WERI-Rb-1 (cell line): ENCODE data around the gene GJA5.

ENCODE experiments used
- DNase-seq: peaks from one replicate; pipeline ENCODE4 v3.0.0-alpha.2; 2020
- H3K27ac ChIP-seq: fragments of 250-450 bp; sonication (Bioruptor Pico); 2 replicates; pipeline ENCODE4 v1.5.1; 2020; ENCODE audit warnings: mild to moderate bottlenecking, moderate library complexity
- H3K27me3 ChIP-seq: fragments of 250-450 bp; sonication (Bioruptor Pico); 2 replicates; pipeline ENCODE4 v1.5.1; 2021; ENCODE audit warnings: mild to moderate bottlenecking, low read depth, moderate library complexity; ENCODE audit not compliant: insufficient read depth, severe bottlenecking
- H3K36me3 ChIP-seq: fragments of 250-450 bp; sonication (Bioruptor Pico); 2 replicates; pipeline ENCODE4 v1.5.1; 2020; ENCODE audit warnings: mild to moderate bottlenecking, moderate library complexity
- H3K4me3 ChIP-seq: 2 replicates; pipeline ENCODE4 v1.5.1; 2011; ENCODE audit warnings: low read depth, mild to moderate bottlenecking, control low read depth, low read length
- H3K9me3 ChIP-seq: fragments of 250-450 bp; sonication (Bioruptor Pico); 2 replicates; pipeline ENCODE4 v1.5.1; 2021; ENCODE audit warnings: mild to moderate bottlenecking, moderate library complexity; ENCODE audit not compliant: severe bottlenecking
- TF ChIP-seq, protein P1 (sequence below): IDR thresholded peaks from 2 replicates; pipeline ENCODE4 v1.5.1; 2011; ENCODE audit warnings: low read depth, mild to moderate bottlenecking, control low read depth, inconsistent platforms, low read length

The GJA5 gene

DNA sequence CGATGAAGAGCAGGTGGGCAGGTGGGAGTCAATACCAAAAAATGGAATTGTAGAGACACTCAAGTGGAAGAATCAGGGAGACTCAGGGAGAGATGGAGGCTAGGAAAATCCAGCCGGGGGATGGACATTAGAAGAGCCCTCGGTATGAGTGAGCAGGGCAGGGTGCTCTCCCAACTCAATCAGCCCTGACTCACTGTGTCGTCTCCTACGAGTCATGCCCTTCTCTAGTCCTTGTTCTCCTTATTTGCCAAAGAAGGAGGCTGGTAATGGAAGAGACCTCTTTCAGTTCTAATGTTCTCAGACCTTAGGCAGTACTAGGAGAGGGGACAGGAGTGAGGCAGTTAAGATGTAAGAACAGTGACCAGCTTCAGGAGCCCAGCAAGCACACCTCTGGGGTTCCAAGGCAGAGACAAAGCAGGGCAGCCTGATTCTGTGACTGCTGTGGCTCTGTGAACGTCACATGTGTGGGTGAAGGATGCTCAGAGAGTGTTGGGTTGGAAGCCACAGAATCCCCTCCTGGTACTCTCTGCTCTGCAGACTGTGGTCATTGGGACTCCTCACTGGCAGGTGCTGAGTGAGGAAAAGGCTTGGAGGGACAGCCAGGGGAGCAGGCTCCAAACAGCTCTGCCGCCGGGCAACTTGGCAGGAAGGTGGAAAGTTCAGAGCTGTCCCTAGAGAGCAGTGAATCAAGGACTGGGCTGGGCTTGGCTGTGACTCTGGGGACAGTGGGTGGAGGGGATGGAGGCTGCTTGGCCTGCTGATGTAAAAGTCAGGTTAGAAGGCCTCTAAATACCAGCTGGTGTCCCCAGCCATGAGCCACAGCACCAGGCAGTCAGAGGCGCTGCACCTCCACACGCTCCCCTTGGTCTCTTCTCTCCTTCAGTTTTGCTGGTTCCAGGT, 11.1 kb upstream of the GJA5 start:
- no peak overlapping the region for H3K27ac ChIP-seq
- TF ChIP-seq, protein P1, sequence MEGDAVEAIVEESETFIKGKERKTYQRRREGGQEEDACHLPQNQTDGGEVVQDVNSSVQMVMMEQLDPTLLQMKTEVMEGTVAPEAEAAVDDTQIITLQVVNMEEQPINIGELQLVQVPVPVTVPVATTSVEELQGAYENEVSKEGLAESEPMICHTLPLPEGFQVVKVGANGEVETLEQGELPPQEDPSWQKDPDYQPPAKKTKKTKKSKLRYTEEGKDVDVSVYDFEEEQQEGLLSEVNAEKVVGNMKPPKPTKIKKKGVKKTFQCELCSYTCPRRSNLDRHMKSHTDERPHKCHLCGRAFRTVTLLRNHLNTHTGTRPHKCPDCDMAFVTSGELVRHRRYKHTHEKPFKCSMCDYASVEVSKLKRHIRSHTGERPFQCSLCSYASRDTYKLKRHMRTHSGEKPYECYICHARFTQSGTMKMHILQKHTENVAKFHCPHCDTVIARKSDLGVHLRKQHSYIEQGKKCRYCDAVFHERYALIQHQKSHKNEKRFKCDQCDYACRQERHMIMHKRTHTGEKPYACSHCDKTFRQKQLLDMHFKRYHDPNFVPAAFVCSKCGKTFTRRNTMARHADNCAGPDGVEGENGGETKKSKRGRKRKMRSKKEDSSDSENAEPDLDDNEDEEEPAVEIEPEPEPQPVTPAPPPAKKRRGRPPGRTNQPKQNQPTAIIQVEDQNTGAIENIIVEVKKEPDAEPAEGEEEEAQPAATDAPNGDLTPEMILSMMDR: no peak

DNA sequence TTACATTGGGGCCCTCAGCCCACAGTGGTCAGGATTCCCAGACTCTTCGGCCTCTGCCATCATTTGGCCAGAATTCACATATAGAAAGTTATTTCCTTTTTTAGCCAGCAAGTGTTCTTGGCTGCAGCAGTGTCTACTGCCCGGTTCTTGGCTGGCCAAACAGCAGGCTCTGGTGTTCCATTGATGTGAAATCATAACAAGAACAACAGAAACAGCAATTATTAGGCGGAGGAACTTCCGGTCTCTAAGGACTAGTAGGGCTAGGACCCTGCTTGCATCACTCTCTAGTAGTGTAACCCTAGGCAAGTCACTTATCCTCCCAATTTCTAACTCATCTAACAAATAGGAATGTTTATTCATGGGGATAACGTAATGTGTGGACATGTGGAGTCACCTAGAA, 8.7 kb upstream of the GJA5 start:
- no peak for DNase-seq
- Histone ChIP-seq H3K4me3 (no peak overlapping the region), H3K9me3 (no peaks in the 10 kb centered on the region), H3K27me3 (peaks cover 3% of the 10 kb centered on the region), H3K27ac (no peak overlapping the region), H3K36me3 (no peaks in the 10 kb centered on the region)
- TF ChIP-seq, protein P1: no peak

More for the DNA sequence above, 11.1 kb upstream of the GJA5 start:
- Histone ChIP-seq H3K9me3 (peaks cover 2% of the 10 kb centered on the region), H3K4me3 (no peak overlapping the region), H3K27me3 (peaks cover 3% of the 10 kb centered on the region), H3K36me3 (no peaks in the 10 kb centered on the region)
- DNase-seq: no peak

DNA sequence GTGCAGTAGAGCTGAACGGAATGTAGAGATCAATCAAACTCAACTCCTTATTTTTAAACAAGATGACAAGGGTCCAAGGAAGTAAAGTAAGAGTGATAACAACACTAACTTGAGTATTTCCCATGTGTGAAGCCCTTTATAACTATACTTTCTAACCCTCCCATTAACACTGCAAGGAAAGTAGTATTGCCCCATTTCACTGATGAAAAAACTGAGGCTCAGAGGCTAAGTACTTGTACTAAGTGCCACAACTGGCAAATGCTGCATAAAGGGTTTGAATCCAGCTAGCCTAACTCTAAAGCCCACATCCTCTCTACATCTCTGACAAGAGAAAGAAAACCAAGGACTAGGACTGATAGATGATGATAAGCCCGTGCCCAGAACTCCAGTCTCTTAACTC, 8.2 kb upstream of the GJA5 start:
- H3K36me3 ChIP-seq: no peaks in the 10 kb centered on the region
- H3K27ac ChIP-seq: no peak overlapping the region
- H3K4me3 ChIP-seq: no peak overlapping the region
- H3K27me3 ChIP-seq: peaks cover 2% of the 10 kb centered on the region
- H3K9me3 ChIP-seq: no peaks in the 10 kb centered on the region
- TF ChIP-seq, protein P1: no peak
- no peak for DNase-seq

DNA sequence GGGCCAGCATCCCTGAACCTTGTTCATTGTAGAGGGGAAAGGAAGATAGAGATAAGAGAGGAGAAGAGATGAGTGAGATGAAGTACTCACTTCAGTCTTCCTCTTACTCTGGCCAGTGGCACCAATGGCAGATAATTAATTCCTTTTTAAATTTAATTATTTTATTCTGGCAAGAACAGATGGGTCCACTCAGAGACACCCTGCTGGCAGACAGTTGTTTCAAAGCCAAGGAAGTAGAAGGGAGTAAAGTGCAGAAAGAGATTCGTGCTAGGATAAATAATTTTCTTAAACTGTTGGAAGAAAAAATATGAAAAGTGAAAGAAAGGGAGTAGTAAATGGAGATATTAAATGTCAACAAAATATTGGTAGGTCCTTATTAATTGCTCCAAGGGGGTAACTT, 7.7 kb upstream of the GJA5 start:
- Histone ChIP-seq H3K27ac (no peak overlapping the region), H3K9me3 (no peaks in the 10 kb centered on the region), H3K27me3 (peaks cover 2% of the 10 kb centered on the region), H3K4me3 (no peak overlapping the region), H3K36me3 (no peaks in the 10 kb centered on the region)
- TF ChIP-seq, protein P1: no peak
- no peak for DNase-seq

DNA sequence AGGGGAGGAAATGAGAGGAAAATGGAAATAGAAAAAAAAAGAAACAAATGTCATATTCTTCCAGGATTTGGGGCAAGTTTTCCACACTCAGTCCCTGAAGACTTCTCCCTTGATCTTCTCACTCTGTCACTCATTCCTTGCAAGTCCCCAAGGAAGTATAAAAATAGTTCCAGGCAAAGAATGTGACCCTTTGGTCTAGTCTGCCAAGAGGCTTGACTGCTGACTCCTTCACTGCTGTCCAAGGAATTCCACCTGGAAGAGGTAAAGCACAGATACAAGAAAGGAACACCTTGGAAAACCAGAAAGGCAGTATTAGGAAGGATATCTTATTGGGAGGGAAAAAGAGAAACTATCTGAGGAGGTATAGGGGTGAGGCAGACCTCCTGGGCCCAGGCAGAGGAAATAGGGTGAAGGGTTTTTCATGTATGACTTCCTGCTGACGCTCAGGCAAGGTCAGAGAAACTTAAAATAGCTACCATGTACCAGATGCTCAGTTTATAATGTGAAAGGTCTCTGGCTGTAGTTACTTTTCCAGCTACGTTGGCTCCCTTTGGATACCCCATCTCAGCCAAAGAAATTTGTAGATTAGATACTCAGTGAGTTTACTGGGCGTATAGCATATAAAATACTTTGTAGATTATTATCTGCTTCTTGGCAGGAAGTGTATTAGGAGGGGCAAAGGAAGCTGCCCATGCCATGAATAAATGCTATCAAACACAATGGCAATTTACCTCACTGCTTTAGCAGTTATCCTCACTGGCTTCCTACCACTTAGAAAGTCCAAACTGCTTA, 2.0 kb upstream of the GJA5 start:
- peaks cover 2% of the 10 kb centered on the region for H3K27me3 ChIP-seq
- H3K27ac ChIP-seq: no peak overlapping the region
- DNase-seq: no peak
- no peaks in the 10 kb centered on the region for H3K36me3 ChIP-seq
- TF ChIP-seq, protein P1: no peak
- H3K4me3 ChIP-seq: no peak overlapping the region
- H3K9me3 ChIP-seq: no peaks in the 10 kb centered on the region
